Esophagus squamous epithelium (tissue), 4 donors: ENCODE data around the gene INPPL1.

Experiments used
- POLR2A ChIP-seq, 4 donors: fragments of 450-650 bp; IDR thresholded peaks; one replicate each; pipeline ENCODE4 v1.6.1; 2017; ENCODE audit warnings: antibody characterized with exemption in 4 of 4, mild to moderate bottlenecking in 4 of 4, moderate library complexity in 3 of 4
- TF ChIP-seq, protein P1 (sequence below), 6 experiments: fragments of 450-650 bp in 4 of 6; fragments of 200-600 bp in 2 of 6; sonication (generic) in 2 of 6; IDR thresholded peaks; one replicate each; pipeline ENCODE4 v1.5.1; 2016 to 2019; ENCODE audit warnings: antibody characterized with exemption in 6 of 6, mild to moderate bottlenecking in 4 of 6, moderate library complexity in 4 of 6

DNA sequence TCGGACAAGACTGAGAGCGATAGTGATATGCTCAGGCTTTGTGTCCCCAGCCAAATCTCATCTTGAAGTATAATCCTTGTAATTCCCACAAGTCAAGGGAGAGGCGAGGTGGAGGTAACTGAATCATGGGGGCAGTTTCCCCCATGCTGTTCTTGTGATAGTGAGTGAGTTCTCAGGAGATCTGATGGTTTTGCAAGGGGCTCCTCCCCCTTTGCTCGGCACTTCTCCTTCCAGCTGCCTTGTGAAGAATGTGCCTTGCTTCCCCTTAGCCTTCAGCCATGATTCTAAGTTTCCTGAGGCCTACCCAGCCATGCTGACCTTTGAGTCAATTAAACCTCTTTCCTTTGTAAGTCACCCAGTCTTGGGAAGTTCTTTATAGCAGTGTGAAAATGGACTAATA, 15.5 kb upstream of the INPPL1 start:
- TF ChIP-seq, protein P1, sequence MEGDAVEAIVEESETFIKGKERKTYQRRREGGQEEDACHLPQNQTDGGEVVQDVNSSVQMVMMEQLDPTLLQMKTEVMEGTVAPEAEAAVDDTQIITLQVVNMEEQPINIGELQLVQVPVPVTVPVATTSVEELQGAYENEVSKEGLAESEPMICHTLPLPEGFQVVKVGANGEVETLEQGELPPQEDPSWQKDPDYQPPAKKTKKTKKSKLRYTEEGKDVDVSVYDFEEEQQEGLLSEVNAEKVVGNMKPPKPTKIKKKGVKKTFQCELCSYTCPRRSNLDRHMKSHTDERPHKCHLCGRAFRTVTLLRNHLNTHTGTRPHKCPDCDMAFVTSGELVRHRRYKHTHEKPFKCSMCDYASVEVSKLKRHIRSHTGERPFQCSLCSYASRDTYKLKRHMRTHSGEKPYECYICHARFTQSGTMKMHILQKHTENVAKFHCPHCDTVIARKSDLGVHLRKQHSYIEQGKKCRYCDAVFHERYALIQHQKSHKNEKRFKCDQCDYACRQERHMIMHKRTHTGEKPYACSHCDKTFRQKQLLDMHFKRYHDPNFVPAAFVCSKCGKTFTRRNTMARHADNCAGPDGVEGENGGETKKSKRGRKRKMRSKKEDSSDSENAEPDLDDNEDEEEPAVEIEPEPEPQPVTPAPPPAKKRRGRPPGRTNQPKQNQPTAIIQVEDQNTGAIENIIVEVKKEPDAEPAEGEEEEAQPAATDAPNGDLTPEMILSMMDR (IDR thresholded peaks at IDR 0.05) = no peak
- no peak for TF ChIP-seq POLR2A (IDR thresholded peaks at IDR 0.05)
